ENCODE measurements around the gene FOXP2.

DNA sequence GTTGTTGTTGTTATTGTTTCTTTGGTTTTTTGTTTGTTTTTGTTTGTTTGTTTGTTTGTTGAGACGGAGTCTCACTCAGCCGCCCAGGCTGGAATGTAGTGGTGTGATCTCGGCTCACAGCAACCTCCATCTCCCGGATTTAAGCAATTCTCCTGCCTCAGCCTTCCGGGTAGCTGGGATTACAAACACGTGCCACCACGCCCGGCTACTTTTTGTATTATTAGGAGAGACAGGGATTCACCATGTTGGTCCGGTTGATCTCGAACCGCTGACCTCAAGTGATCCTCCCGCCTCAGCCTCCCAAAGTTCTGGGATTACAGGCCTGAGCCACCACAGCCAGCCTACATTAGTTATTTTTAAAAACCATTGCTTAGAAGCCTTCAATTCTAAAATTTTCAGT is 45.0 kb downstream of the FOXP2 start:
- TF ChIP-seq, protein P1, sequence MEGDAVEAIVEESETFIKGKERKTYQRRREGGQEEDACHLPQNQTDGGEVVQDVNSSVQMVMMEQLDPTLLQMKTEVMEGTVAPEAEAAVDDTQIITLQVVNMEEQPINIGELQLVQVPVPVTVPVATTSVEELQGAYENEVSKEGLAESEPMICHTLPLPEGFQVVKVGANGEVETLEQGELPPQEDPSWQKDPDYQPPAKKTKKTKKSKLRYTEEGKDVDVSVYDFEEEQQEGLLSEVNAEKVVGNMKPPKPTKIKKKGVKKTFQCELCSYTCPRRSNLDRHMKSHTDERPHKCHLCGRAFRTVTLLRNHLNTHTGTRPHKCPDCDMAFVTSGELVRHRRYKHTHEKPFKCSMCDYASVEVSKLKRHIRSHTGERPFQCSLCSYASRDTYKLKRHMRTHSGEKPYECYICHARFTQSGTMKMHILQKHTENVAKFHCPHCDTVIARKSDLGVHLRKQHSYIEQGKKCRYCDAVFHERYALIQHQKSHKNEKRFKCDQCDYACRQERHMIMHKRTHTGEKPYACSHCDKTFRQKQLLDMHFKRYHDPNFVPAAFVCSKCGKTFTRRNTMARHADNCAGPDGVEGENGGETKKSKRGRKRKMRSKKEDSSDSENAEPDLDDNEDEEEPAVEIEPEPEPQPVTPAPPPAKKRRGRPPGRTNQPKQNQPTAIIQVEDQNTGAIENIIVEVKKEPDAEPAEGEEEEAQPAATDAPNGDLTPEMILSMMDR (conservative IDR thresholded peaks at IDR 0.05; ENCODE audit: low read length) = no peak
- TF ChIP-seq EZH2phosphoT487 (IDR thresholded peaks at IDR 0.05; ENCODE audit: borderline replicate concordance, low read depth, low read length) = no peak

All from OCI-LY7 (cell line).